NT2/D1 (cell line): ENCODE results near the gene KLF16.

Experiments used
- DNase-seq: peaks from one replicate; pipeline ENCODE4 v3.0.0-alpha.2; 2011; ENCODE audit warnings: low read depth, low spot score
- H3K27me3 ChIP-seq: 2 replicates; pipeline ENCODE4 v1.6.0; 2011; ENCODE audit warnings: mild to moderate bottlenecking; ENCODE audit not compliant: insufficient read length, insufficient read depth
- H3K36me3 ChIP-seq: 2 replicates; pipeline ENCODE4 v1.6.1; 2011; ENCODE audit warnings: mild to moderate bottlenecking, low read length, mixed read lengths; ENCODE audit not compliant: insufficient read depth, insufficient read length
- H3K4me1 ChIP-seq: 2 replicates; pipeline ENCODE4 v1.5.1; 2011; ENCODE audit not compliant: insufficient read depth, insufficient read length
- H3K4me3 ChIP-seq: 2 replicates; pipeline ENCODE4 v1.5.1; 2011; ENCODE audit warnings: low read depth; ENCODE audit not compliant: insufficient read length
- H3K9ac ChIP-seq: 2 replicates; pipeline ENCODE4 v1.6.0; 2011; ENCODE audit warnings: low read depth; ENCODE audit not compliant: insufficient read length
- H3K9me3 ChIP-seq: 2 replicates; pipeline ENCODE4 v1.5.1; 2011; ENCODE audit warnings: mild to moderate bottlenecking, low read length; ENCODE audit not compliant: insufficient read depth
- SUZ12 ChIP-seq: IDR thresholded peaks from 2 replicates; pipeline ENCODE4 v1.6.1; 2011; ENCODE audit not compliant: insufficient read length, insufficient read depth; ENCODE audit errors: extremely low read depth
- YY1 ChIP-seq: IDR thresholded peaks from 2 replicates; pipeline ENCODE4 v1.6.1; 2011; ENCODE audit not compliant: insufficient read length, insufficient read depth
- ZNF274 ChIP-seq: IDR thresholded peaks from 2 replicates; pipeline ENCODE4 v1.6.1; 2011; ENCODE audit warnings: mild to moderate bottlenecking, low read depth, low read length

The KLF16 gene

GRCh38 chr19:1863328-1863637, at the start of gene KLF16:
Gene KLF16, minus strand, starts transcription at chr19:1863579. Its CDS starts 82 bp downstream, at chr19:1863497.
- peaks cover 7% of the 10 kb centered on the region; the same call in 1 of the 2 replicates for H3K9me3 ChIP-seq
- peak within 1 kb of the TSS; percentile 84 for H3K4me3 ChIP-seq
- H3K36me3 ChIP-seq: peaks cover 6% of the 10 kb centered on the region
- peaks cover 24% of the 10 kb centered on the region for H3K27me3 ChIP-seq
- TF ChIP-seq SUZ12 (no peak), YY1 (no peak), ZNF274 (no peak)
- no peak for DNase-seq
- peaks cover 16% of the 10 kb centered on the region for H3K4me1 ChIP-seq
- H3K9ac ChIP-seq: peak within 1 kb of the TSS; percentile 95

GRCh38 chr19:1912760-1913505, 49.6 kb upstream of the KLF16 start:
- Histone ChIP-seq H3K36me3 (peaks cover 75% of the 10 kb centered on the region), H3K9ac (peak overlapping the region; percentile 67), H3K27me3 (no peaks in the 10 kb centered on the region), H3K9me3 (no peaks in the 10 kb centered on the region), H3K4me3 (no peak overlapping the region), H3K4me1 (peaks cover 29% of the 10 kb centered on the region)
- no peak for DNase-seq
- TF ChIP-seq YY1 (no peak), SUZ12 (no peak), ZNF274 (no peak)

- no peak for TF ChIP-seq SUZ12
- TF ChIP-seq ZNF274: no peak
- no peak for TF ChIP-seq YY1
- H3K27me3 ChIP-seq: no peaks in the 10 kb centered on the region
- peaks cover 37% of the 10 kb centered on the region for H3K4me1 ChIP-seq
- no peak for DNase-seq
- no peak overlapping the region for H3K4me3 ChIP-seq
- no peak overlapping the region for H3K9ac ChIP-seq
- peaks cover 77% of the 10 kb centered on the region for H3K36me3 ChIP-seq
- H3K9me3 ChIP-seq: no peaks in the 10 kb centered on the region
Measured at GRCh38 chr19:1911995-1912394, 48.6 kb upstream of the KLF16 start.

- no peak for DNase-seq
- H3K27me3 ChIP-seq: no peaks in the 10 kb centered on the region
- H3K36me3 ChIP-seq: peaks cover 79% of the 10 kb centered on the region
- no peaks in the 10 kb centered on the region for H3K9me3 ChIP-seq
- H3K9ac ChIP-seq: no peak overlapping the region
- H3K4me3 ChIP-seq: no peak overlapping the region
- TF ChIP-seq YY1 (no peak), SUZ12 (no peak), ZNF274 (no peak)
- peaks cover 37% of the 10 kb centered on the region for H3K4me1 ChIP-seq
Measured at GRCh38 chr19:1911098-1911497, 47.7 kb upstream of the KLF16 start.

- peak overlapping the region; percentile 57 for H3K9ac ChIP-seq
- TF ChIP-seq YY1 (no peak), ZNF274 (no peak), SUZ12 (no peak)
Measured at GRCh38 chr19:1910177-1910576, 46.8 kb upstream of the KLF16 start.

GRCh38 chr19:1909761-1910080, 46.3 kb upstream of the KLF16 start:
- DNase-seq: no peak
- Histone ChIP-seq H3K27me3 (no peaks in the 10 kb centered on the region), H3K36me3 (peaks cover 75% of the 10 kb centered on the region), H3K9ac (peak overlapping the region; percentile 66), H3K9me3 (no peaks in the 10 kb centered on the region), H3K4me3 (no peak overlapping the region), H3K4me1 (peaks cover 35% of the 10 kb centered on the region)
- no peak for TF ChIP-seq YY1
- TF ChIP-seq ZNF274: no peak
- no peak for TF ChIP-seq SUZ12

More at GRCh38 chr19:1910177-1910576, 46.8 kb upstream of the KLF16 start:
- Histone ChIP-seq H3K9me3 (no peaks in the 10 kb centered on the region), H3K27me3 (no peaks in the 10 kb centered on the region), H3K36me3 (peaks cover 80% of the 10 kb centered on the region), H3K4me1 (peaks cover 37% of the 10 kb centered on the region), H3K4me3 (no peak overlapping the region)
- no peak for DNase-seq

GRCh38 chr19:1908364-1908678, 44.9 kb upstream of the KLF16 start:
- no peak overlapping the region for H3K4me3 ChIP-seq
- peaks cover 61% of the 10 kb centered on the region for H3K36me3 ChIP-seq
- peaks cover 29% of the 10 kb centered on the region for H3K4me1 ChIP-seq
- H3K9me3 ChIP-seq: no peaks in the 10 kb centered on the region
- H3K27me3 ChIP-seq: no peaks in the 10 kb centered on the region
- H3K9ac ChIP-seq: peak overlapping the region; percentile 63
- no peak for DNase-seq
- TF ChIP-seq YY1: no peak
- no peak for TF ChIP-seq ZNF274
- TF ChIP-seq SUZ12: no peak
